WTC11 (cell line): ENCODE data around the gene DNAH14. TPM values are rescaled to one million over a fixed set of nuclear protein-coding genes. Genes with fewer than 3 reads are reported as not detected.
A peak's percentile ranks its signal among the peaks of the same experiment; 100 is the strongest.

ENCODE experiments used
- ATAC-seq: fragments of 200-7000 bp; cut with Tn5 transposase; 2 replicates; pipeline ENCODE4 v1.10.0; 2021; ENCODE audit warnings: mild to moderate bottlenecking, moderate library complexity
- CTCF ChIA-PET: fragments of 300-600 bp; sonication (Branson Sonifier 250); formaldehyde crosslinking; loops from one replicate; lab custom pipeline; 2021; ENCODE audit warnings: antibody characterized with exemption; lab: Charles Lee
- POLR2A ChIA-PET: fragments of 350-600 bp; sonication (Branson Sonifier 250); formaldehyde crosslinking; loops from one replicate; lab custom pipeline; 2021; ENCODE audit warnings: antibody characterized with exemption; lab: Charles Lee
- DNase-seq: peaks from one replicate; pipeline ENCODE4 v3.0.0; 2021; ENCODE audit warnings: low spot score
- H3K27ac Mint-ChIP-seq: 2 replicates; pipeline ENCODE4 v1.8.0; 2021; ENCODE audit warnings: mixed read lengths
- H3K27me3 Mint-ChIP-seq: 2 replicates; pipeline ENCODE4 v1.8.0; 2021; ENCODE audit warnings: low read depth, mild to moderate bottlenecking, moderate library complexity, mixed read lengths
- H3K36me3 Mint-ChIP-seq: 2 replicates; pipeline ENCODE4 v1.8.0; 2021; ENCODE audit warnings: mixed read lengths
- H3K4me1 Mint-ChIP-seq: 2 replicates; pipeline ENCODE4 v1.8.0; 2022; ENCODE audit warnings: mixed read lengths
- H3K4me3 Mint-ChIP-seq: 2 replicates; pipeline ENCODE4 v1.8.0; 2021; ENCODE audit warnings: mild to moderate bottlenecking, moderate library complexity, mixed read lengths
- H3K9me3 Mint-ChIP-seq: 2 replicates; pipeline ENCODE4 v1.8.0; 2021; ENCODE audit warnings: mixed read lengths
- AR ChIP-seq: fragments of 250-450 bp; sonication (Bioruptor Pico); IDR thresholded peaks from 2 replicates; pipeline ENCODE4 v1.9.0; 2021; ENCODE audit warnings: mild to moderate bottlenecking
- ERG ChIP-seq: fragments of 250-450 bp; sonication (Bioruptor Pico); IDR thresholded peaks from 2 replicates; pipeline ENCODE4 v1.8.0; 2021; ENCODE audit warnings: mild to moderate bottlenecking
- HMGA2 ChIP-seq: fragments of 250-450 bp; sonication (Bioruptor Pico); IDR thresholded peaks from 2 replicates; pipeline ENCODE4 v1.4.0; 2021; ENCODE audit warnings: mild to moderate bottlenecking, moderate library complexity
- IRF1 ChIP-seq: sonication (generic); formaldehyde crosslinking; IDR thresholded peaks from 2 replicates; pipeline ENCODE4 v1.8.0; 2023; ENCODE audit warnings: missing genetic modification reagents
- JAZF1 ChIP-seq: fragments of 250-450 bp; sonication (Bioruptor Pico); IDR thresholded peaks from 2 replicates; pipeline ENCODE4 v1.9.0; 2021; ENCODE audit warnings: moderate library complexity, mild to moderate bottlenecking, inconsistent platforms
- MYBL2 ChIP-seq: sonication (generic); formaldehyde crosslinking; IDR thresholded peaks from 2 replicates; pipeline ENCODE4 v1.8.1; 2023; ENCODE audit warnings: mild to moderate bottlenecking, moderate library complexity, missing genetic modification reagents
- NR1H2 ChIP-seq: sonication (generic); formaldehyde crosslinking; IDR thresholded peaks from 2 replicates; pipeline ENCODE4 v1.9.0; 2021; ENCODE audit warnings: mild to moderate bottlenecking, moderate library complexity, missing genetic modification reagents
- TEAD4 ChIP-seq: sonication (generic); formaldehyde crosslinking; IDR thresholded peaks from 2 replicates; pipeline ENCODE4 v1.8.0; 2022; ENCODE audit warnings: mild to moderate bottlenecking, missing genetic modification reagents
- ZNF138 ChIP-seq: sonication (generic); formaldehyde crosslinking; conservative IDR thresholded peaks from 2 replicates; pipeline ENCODE4 v1.8.1; 2022; ENCODE audit warnings: mild to moderate bottlenecking, moderate library complexity, missing genetic modification reagents
- ZNF317 ChIP-seq: sonication (generic); formaldehyde crosslinking; IDR thresholded peaks from 2 replicates; pipeline ENCODE4 v1.8.1; 2023; ENCODE audit warnings: low read depth, mild to moderate bottlenecking, moderate library complexity, missing genetic modification reagents, borderline replicate concordance
- total RNA-seq: library from RNA; stranded (reverse); gene quantifications from 3 replicates; pipeline ENCODE4 v1.2.3, GENCODE V29; 2021
- TF ChIP-seq, protein P1 (sequence below): sonication (generic); formaldehyde crosslinking; IDR thresholded peaks from 2 replicates; pipeline ENCODE4 v1.8.1; 2022; ENCODE audit warnings: mild to moderate bottlenecking, missing genetic modification reagents, moderate library complexity, borderline replicate concordance
- TF ChIP-seq, protein P2 (sequence below): sonication (generic); formaldehyde crosslinking; IDR thresholded peaks from 2 replicates; pipeline ENCODE4 v1.8.1; 2023; ENCODE audit warnings: mild to moderate bottlenecking, missing genetic modification reagents
- TF ChIP-seq, protein P3 (sequence below): sonication (generic); formaldehyde crosslinking; IDR thresholded peaks from 2 replicates; pipeline ENCODE4 v1.8.1; 2022; ENCODE audit warnings: low read depth, missing genetic modification reagents, borderline replicate concordance
- TF ChIP-seq, protein P4 (sequence below): sonication (generic); formaldehyde crosslinking; conservative IDR thresholded peaks from 2 replicates; pipeline ENCODE4 v1.8.1; 2022; ENCODE audit warnings: mild to moderate bottlenecking, missing genetic modification reagents

The DNAH14 gene
- total RNA-seq, 1 experiment from 2014 or later: 34.1 TPM

DNA sequence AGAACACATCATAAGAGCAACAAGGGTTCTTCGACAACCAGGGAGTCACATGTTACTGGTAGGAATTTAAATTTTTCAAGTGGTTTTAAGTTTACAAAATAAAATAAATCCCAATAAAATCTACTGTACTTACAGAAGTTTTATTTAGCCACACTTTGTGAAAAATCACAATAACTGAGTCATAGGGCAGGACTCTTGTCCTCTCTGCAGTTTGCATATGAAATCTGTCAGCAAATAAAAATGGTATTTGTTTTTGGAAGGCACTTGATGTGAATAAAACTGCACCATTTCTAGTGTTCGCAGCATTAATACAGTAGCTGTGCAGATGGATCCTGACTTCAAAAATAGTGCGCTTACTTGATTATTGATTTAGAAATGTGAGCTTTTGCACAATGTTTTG, 348.0 kb downstream of the DNAH14 start (continued):
- TF ChIP-seq HMGA2 (CRISPR knock-in tag) (no peak), JAZF1 (CRISPR knock-in tag) (no peak), IRF1 (CRISPR knock-in tag) (no peak)
- TF ChIP-seq, protein P1, sequence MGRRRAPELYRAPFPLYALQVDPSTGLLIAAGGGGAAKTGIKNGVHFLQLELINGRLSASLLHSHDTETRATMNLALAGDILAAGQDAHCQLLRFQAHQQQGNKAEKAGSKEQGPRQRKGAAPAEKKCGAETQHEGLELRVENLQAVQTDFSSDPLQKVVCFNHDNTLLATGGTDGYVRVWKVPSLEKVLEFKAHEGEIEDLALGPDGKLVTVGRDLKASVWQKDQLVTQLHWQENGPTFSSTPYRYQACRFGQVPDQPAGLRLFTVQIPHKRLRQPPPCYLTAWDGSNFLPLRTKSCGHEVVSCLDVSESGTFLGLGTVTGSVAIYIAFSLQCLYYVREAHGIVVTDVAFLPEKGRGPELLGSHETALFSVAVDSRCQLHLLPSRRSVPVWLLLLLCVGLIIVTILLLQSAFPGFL (CRISPR knock-in tag): no peak

DNA sequence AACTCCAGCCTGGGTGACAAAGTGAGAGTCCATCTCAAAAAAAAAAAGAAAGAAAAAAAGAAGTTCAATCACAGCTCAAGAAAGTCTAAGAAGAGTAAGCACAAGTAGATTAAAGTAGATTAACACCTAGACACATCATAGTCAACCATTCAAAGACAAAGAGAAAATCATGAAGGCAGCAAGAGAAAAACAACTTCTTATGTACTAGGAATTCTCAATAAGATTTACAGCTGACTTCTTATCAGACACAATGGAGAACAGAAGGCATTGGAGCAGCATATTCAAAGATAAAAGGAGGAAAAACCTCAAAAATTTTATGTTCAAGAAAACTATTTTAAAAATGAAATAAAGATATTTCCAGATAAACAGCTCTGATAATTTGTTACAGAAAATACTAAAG, 351.1 kb downstream of the DNAH14 start:
- peaks cover 4% of the 10 kb centered on the region; the same call in 1 of the 2 replicates for H3K27me3 Mint-ChIP-seq
- no peak for ATAC-seq
- H3K4me1 Mint-ChIP-seq: no peaks in the 10 kb centered on the region
- ChIA-PET CTCF (no interaction called here), POLR2A (no interaction called here)
- TF ChIP-seq ZNF317 (CRISPR knock-in tag) (peak; percentile 92), ZNF138 (no peak)
- TF ChIP-seq, protein P2, sequence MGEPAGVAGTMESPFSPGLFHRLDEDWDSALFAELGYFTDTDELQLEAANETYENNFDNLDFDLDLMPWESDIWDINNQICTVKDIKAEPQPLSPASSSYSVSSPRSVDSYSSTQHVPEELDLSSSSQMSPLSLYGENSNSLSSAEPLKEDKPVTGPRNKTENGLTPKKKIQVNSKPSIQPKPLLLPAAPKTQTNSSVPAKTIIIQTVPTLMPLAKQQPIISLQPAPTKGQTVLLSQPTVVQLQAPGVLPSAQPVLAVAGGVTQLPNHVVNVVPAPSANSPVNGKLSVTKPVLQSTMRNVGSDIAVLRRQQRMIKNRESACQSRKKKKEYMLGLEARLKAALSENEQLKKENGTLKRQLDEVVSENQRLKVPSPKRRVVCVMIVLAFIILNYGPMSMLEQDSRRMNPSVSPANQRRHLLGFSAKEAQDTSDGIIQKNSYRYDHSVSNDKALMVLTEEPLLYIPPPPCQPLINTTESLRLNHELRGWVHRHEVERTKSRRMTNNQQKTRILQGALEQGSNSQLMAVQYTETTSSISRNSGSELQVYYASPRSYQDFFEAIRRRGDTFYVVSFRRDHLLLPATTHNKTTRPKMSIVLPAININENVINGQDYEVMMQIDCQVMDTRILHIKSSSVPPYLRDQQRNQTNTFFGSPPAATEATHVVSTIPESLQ: no peak
- DNase-seq: no peak
- no peak overlapping the region for H3K27ac Mint-ChIP-seq
- peaks cover 13% of the 10 kb centered on the region; the same call in 1 of the 2 replicates for H3K36me3 Mint-ChIP-seq
- no peak overlapping the region for H3K4me3 Mint-ChIP-seq
- H3K9me3 Mint-ChIP-seq: peaks cover 21% of the 10 kb centered on the region

- H3K27ac Mint-ChIP-seq: no peak overlapping the region
- ATAC-seq: no peak
- peaks cover 29% of the 10 kb centered on the region for H3K9me3 Mint-ChIP-seq
- TF ChIP-seq, protein P3, sequence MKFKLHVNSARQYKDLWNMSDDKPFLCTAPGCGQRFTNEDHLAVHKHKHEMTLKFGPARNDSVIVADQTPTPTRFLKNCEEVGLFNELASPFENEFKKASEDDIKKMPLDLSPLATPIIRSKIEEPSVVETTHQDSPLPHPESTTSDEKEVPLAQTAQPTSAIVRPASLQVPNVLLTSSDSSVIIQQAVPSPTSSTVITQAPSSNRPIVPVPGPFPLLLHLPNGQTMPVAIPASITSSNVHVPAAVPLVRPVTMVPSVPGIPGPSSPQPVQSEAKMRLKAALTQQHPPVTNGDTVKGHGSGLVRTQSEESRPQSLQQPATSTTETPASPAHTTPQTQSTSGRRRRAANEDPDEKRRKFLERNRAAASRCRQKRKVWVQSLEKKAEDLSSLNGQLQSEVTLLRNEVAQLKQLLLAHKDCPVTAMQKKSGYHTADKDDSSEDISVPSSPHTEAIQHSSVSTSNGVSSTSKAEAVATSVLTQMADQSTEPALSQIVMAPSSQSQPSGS (CRISPR knock-in tag): no peak
- TF ChIP-seq, protein P4, sequence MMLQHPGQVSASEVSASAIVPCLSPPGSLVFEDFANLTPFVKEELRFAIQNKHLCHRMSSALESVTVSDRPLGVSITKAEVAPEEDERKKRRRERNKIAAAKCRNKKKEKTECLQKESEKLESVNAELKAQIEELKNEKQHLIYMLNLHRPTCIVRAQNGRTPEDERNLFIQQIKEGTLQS: no peak
- no peak for TF ChIP-seq NR1H2
- TF ChIP-seq, all 79 proteins: peak for 0
- DNase-seq: no peak
- Mint-ChIP-seq H3K4me3 (no peak overlapping the region), H3K27me3 (no peaks in the 10 kb centered on the region; the same call in none of the 2 replicates), H3K4me1 (no peaks in the 10 kb centered on the region), H3K36me3 (peaks cover 2% of the 10 kb centered on the region; the same call in 1 of the 2 replicates)
- CTCF ChIA-PET: no interaction called here
- POLR2A ChIA-PET: no interaction called here
Observed at GRCh38 chr1:225290244-225290643, 360.8 kb downstream of the DNAH14 start.

DNA sequence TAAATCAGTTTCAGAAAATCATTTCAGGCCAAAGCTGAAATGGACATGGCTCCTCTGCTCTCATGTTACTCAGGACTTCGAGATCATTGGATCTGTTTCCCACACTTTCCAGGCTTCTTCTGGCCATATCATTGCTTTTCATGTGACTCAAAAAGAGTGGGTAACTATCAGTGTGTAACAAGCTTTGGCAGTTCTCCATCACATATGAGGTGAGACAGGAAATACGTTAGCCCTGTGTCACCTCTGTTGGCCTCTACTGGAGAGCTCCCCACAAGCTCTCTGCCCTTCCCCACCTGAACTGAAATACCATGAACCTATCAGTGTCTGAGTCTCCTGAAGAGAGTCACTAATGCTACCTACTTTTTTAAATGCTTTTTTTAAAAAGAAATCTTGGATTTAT, 370.1 kb downstream of the DNAH14 start:
- Mint-ChIP-seq H3K36me3 (peaks cover 2% of the 10 kb centered on the region; the same call in 1 of the 2 replicates), H3K27ac (no peak overlapping the region), H3K27me3 (no peaks in the 10 kb centered on the region; the same call in 1 of the 2 replicates), H3K9me3 (peaks cover 20% of the 10 kb centered on the region), H3K4me3 (no peak overlapping the region), H3K4me1 (no peaks in the 10 kb centered on the region)
- POLR2A ChIA-PET: no interaction called here
- CTCF ChIA-PET: interaction anchor here (2.0 kb wide), 1 partner anchor 19 kb away, joined by 7 read pairs; no protein-coding TSS in a partner anchor
- TF ChIP-seq TEAD4 (CRISPR knock-in tag): no peak
- no peak for TF ChIP-seq AR (CRISPR knock-in tag)
- no peak for TF ChIP-seq ERG (CRISPR knock-in tag)
- TF ChIP-seq MYBL2: no peak
- DNase-seq (no peak), ATAC-seq (no peak)
